ENCODE data around the gene HS3ST6. TPM values are rescaled to one million over a fixed set of nuclear protein-coding genes. Genes with fewer than 3 reads are reported as not detected.

The HS3ST6 gene
- total RNA-seq, 1 experiment from 2014 or later: not detected

DNA sequence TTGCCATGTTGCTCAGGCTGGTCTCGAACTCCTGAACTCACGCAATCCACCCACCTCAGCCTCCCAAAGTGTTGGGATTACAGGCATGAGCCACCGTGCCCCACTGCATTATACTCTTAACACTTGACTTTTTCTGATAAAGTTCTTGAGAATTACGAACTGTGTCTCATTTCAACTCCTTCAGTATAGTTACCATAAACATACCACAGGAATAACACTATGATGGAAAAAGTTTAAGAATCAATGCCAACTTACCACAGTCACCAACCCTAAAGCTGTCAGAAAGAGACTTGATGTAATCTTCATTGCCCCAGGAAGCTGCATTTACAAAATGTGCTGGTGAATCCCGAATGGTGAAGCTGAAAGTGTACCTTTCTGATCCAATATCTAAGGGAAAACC, 56.5 kb downstream of the HS3ST6 start:
- H3K4me2 ChIP-seq (ENCODE audit: low read length): no peak overlapping the region
- DNase-seq (ENCODE audit: low read depth, low spot score) (no peak), ATAC-seq (no peak)
- H3K9me2 ChIP-seq (ENCODE audit: insufficient read depth): no peaks in the 10 kb centered on the region
- no peak overlapping the region for H3K4me3 ChIP-seq (replicated peaks in 1 of 2; ENCODE audit: low read depth in 1 of 2, low read length in 2 of 2)
- no peak overlapping the region for H3K27ac ChIP-seq (ENCODE audit: low read depth, low read length)
- RAD21 ChIA-PET (ENCODE audit: low non-redundant PET in 1 of 2, low total read pairs in 2 of 2, uncharacterized antibody in 2 of 2, unreplicated experiment in 2 of 2): no interaction called here
- no peaks in the 10 kb centered on the region for H3K36me3 ChIP-seq (ENCODE audit: control insufficient read depth in 1 of 2, insufficient read depth in 2 of 2, low read length in 2 of 2)
- no peaks in the 10 kb centered on the region; the same call in 1 of the 2 replicates for H3K27me3 ChIP-seq (ENCODE audit: insufficient read depth, low read length)
- no TSS peak for BruUV-seq (replicated peaks)
- H3K79me2 ChIP-seq (ENCODE audit: insufficient read depth, low read length): no peaks in the 10 kb centered on the region
- no peak for TF ChIP-seq EZH2 (IDR thresholded peaks at IDR 0.05)
- TF ChIP-seq RAD21 (IDR thresholded peaks at IDR 0.05; ENCODE audit: low read depth): no peak
- peaks cover 11% of the 10 kb centered on the region in 2 experiments; a peak in 3 of 4 replicates for H3K4me1 ChIP-seq (ENCODE audit: control insufficient read depth in 1 of 2, insufficient read depth in 2 of 2, low read length in 2 of 2)
- no peak overlapping the region for H2AFZ ChIP-seq (ENCODE audit: low read depth, low read length, poor library complexity, severe bottlenecking)
- no peaks in the 10 kb centered on the region for H3K9me3 ChIP-seq (ENCODE audit: control insufficient read depth in 1 of 2, insufficient read depth in 1 of 2, low read depth in 1 of 2, low read length in 2 of 2)
- CTCF ChIA-PET: interaction anchor here (1.2 kb wide), 1 partner anchor 142 kb away, joined by 3 read pairs; no protein-coding TSS in a partner anchor
- no peaks in the 10 kb centered on the region for H4K20me1 ChIP-seq (ENCODE audit: insufficient read depth)
- no peak overlapping the region for H3K9ac ChIP-seq (ENCODE audit: low read length)
- POLR2A ChIA-PET: no interaction called here
- intact Hi-C loops (cut with micrococcal nuclease): no loop called here

Other genes starting within 250 kb of the HS3ST6 start
- 113 TPM for gene JPT2, start 240.1 kb downstream of the HS3ST6 start, total RNA-seq (2021; ENCODE audit: unreplicated experiment)
- 75.3 TPM for gene MAPK8IP3, start 212.2 kb downstream of the HS3ST6 start, total RNA-seq (2021; ENCODE audit: unreplicated experiment)
- gene NME3, start 146.9 kb downstream of the HS3ST6 start, total RNA-seq (2021; ENCODE audit: unreplicated experiment): 103 TPM
- gene EME2, start 145.6 kb downstream of the HS3ST6 start, total RNA-seq (2021; ENCODE audit: unreplicated experiment): 36.3 TPM
- 200 TPM for gene MRPS34, start 145.3 kb downstream of the HS3ST6 start, total RNA-seq (2021; ENCODE audit: unreplicated experiment)
- 31.6 TPM for gene SPSB3, start 135.8 kb downstream of the HS3ST6 start, total RNA-seq (2021; ENCODE audit: unreplicated experiment)
- 103 TPM for gene NUBP2, start 135.5 kb downstream of the HS3ST6 start, total RNA-seq (2021; ENCODE audit: unreplicated experiment)
- gene IGFALS, start 124.7 kb downstream of the HS3ST6 start, total RNA-seq (2021; ENCODE audit: unreplicated experiment): 0.10 TPM
- 39.1 TPM for gene HAGH, start 91.6 kb downstream of the HS3ST6 start, total RNA-seq (2021; ENCODE audit: unreplicated experiment)
- gene FAHD1, start 91.2 kb downstream of the HS3ST6 start, total RNA-seq (2021; ENCODE audit: unreplicated experiment): 25.8 TPM
- 0.59 TPM for gene MEIOB, start 46.3 kb downstream of the HS3ST6 start, total RNA-seq (2021; ENCODE audit: unreplicated experiment)
- gene MSRB1, start 24.8 kb upstream of the HS3ST6 start, total RNA-seq (2021; ENCODE audit: unreplicated experiment): 18.3 TPM
- 0.93 TPM for gene RPL3L, start 36.3 kb upstream of the HS3ST6 start, total RNA-seq (2021; ENCODE audit: unreplicated experiment)
- gene NDUFB10, start 41.1 kb upstream of the HS3ST6 start, total RNA-seq (2021; ENCODE audit: unreplicated experiment): 273 TPM
- gene RPS2, start 46.4 kb upstream of the HS3ST6 start, total RNA-seq (2021; ENCODE audit: unreplicated experiment): 6,265 TPM
- 0.30 TPM for gene RNF151, start 48.4 kb upstream of the HS3ST6 start, total RNA-seq (2021; ENCODE audit: unreplicated experiment)
- 68.9 TPM for gene TBL3, start 53.6 kb upstream of the HS3ST6 start, total RNA-seq (2021; ENCODE audit: unreplicated experiment)
- 10.0 TPM for gene NOXO1, start 63.1 kb upstream of the HS3ST6 start, total RNA-seq (2021; ENCODE audit: unreplicated experiment)
- 47.3 TPM for gene GFER, start 65.8 kb upstream of the HS3ST6 start, total RNA-seq (2021; ENCODE audit: unreplicated experiment)
- gene SYNGR3, start 71.6 kb upstream of the HS3ST6 start, total RNA-seq (2021; ENCODE audit: unreplicated experiment): 11.5 TPM
- 57.4 TPM for gene ZNF598, start 91.4 kb upstream of the HS3ST6 start, total RNA-seq (2021; ENCODE audit: unreplicated experiment)
- gene NPW, start 101.4 kb upstream of the HS3ST6 start, total RNA-seq (2021; ENCODE audit: unreplicated experiment): 226 TPM
- gene NHERF2, start 108.5 kb upstream of the HS3ST6 start, total RNA-seq (2021; ENCODE audit: unreplicated experiment): 58.4 TPM
- 40.1 TPM for gene NTHL1, start 129.4 kb upstream of the HS3ST6 start, total RNA-seq (2021; ENCODE audit: unreplicated experiment)
- 74.1 TPM for gene TSC2, start 129.6 kb upstream of the HS3ST6 start, total RNA-seq (2021; ENCODE audit: unreplicated experiment)
- gene PKD1, start 217.5 kb upstream of the HS3ST6 start, total RNA-seq (2021; ENCODE audit: unreplicated experiment): 137 TPM
- gene RAB26, start 230.2 kb upstream of the HS3ST6 start, total RNA-seq (2021; ENCODE audit: unreplicated experiment): 44.9 TPM
- 160 TPM for gene TRAF7, start 237.4 kb upstream of the HS3ST6 start, total RNA-seq (2021; ENCODE audit: unreplicated experiment)